Endothelial cell of umbilical vein (primary cell): Measurements from ENCODE around the gene PRX. TPM values are rescaled to one million over a fixed set of nuclear protein-coding genes. Genes with fewer than 3 reads are reported as not detected.
"Not testable (repeated sequence)": the region's sequence is repeated elsewhere in the genome, so short reads cannot be mapped to it uniquely, and the experiment has no call there.

Experiments used
- BruUV-seq: library from RNA; stranded (reverse); fragments of 400-500 nt; replicated peaks from 2 replicates; lab custom pipeline; 2021; lab: Mats Ljungman, UMichigan
- CTCF ChIA-PET: fragments of 300-600, 350-600 bp; sonication (Branson Sonifier 250); formaldehyde crosslinking; loops from one replicate; lab custom pipeline; 2021; ENCODE audit warnings: antibody characterized with exemption, inconsistent platforms; lab: Charles Lee
- POLR2A ChIA-PET: fragments of 300-600, 350-600 bp; sonication (Branson Sonifier 250); formaldehyde crosslinking; loops from one replicate; lab custom pipeline; 2021; ENCODE audit warnings: antibody characterized with exemption, inconsistent platforms; lab: Charles Lee
- DNase-seq: peaks from one replicate; pipeline ENCODE4 v3.0.0-alpha.2; 2011; ENCODE audit warnings: low read depth, low spot score
- FAIRE-seq: peaks from 2 replicates; lab custom pipeline; 2011; peaks lifted over from hg19 to GRCh38; lab: Jason Lieb, UNC
- H2AFZ ChIP-seq: 2 replicates; pipeline ENCODE4 v1.6.0; 2012; ENCODE audit warnings: low read depth, low read length, control low read depth, inconsistent platforms
- H3K27ac ChIP-seq: 2 replicates; pipeline ENCODE4 v1.5.1; 2011; ENCODE audit warnings: low read depth, mild to moderate bottlenecking, control low read depth, low read length, moderate library complexity; ENCODE audit not compliant: insufficient read depth
- H3K27me3 ChIP-seq, 2 experiments: 2 replicates each; pipeline versions ENCODE4 v1.6.0 to v1.6.1; 2011; ENCODE audit warnings: low read length in 2 of 2, mixed read lengths in 1 of 2; ENCODE audit not compliant: control insufficient read depth in 2 of 2, insufficient read depth in 2 of 2
- H3K36me3 ChIP-seq, 2 experiments: 2 replicates in 1 of 2; 3 replicates in 1 of 2; pipeline ENCODE4 v1.5.1; 2011; ENCODE audit warnings: low read length in 2 of 2, mild to moderate bottlenecking in 1 of 2, moderate library complexity in 1 of 2; ENCODE audit not compliant: control insufficient read depth in 2 of 2, insufficient read depth in 2 of 2; ENCODE audit errors: extremely low read depth in 1 of 2
- H3K4me1 ChIP-seq: 3 replicates; pipeline ENCODE4 v1.5.1; 2011; ENCODE audit warnings: mild to moderate bottlenecking, low read length; ENCODE audit not compliant: control insufficient read depth, insufficient read depth; ENCODE audit errors: extremely low read depth
- H3K4me2 ChIP-seq: 2 replicates; pipeline ENCODE4 v1.6.1; 2011; ENCODE audit warnings: low read length, control low read depth, mixed read lengths; ENCODE audit not compliant: insufficient read depth
- H3K4me3 ChIP-seq, 3 experiments: fragments of 200-600 bp in 1 of 3; sonication (generic), shearing (Covaris generic) in 1 of 3; replicated peaks in 1 of 3; 2 replicates each; pipeline ENCODE4 v1.5.1; 2011 to 2016; ENCODE audit warnings: control low read depth in 3 of 3, low read length in 3 of 3, mild to moderate bottlenecking in 2 of 3, inconsistent platforms in 1 of 3, low read depth in 1 of 3, moderate library complexity in 1 of 3; ENCODE audit not compliant: insufficient read depth in 1 of 3
- H3K79me2 ChIP-seq: 2 replicates; pipeline ENCODE4 v1.6.0; 2012; ENCODE audit warnings: low read length, inconsistent platforms; ENCODE audit not compliant: control insufficient read depth, insufficient read depth
- H3K9ac ChIP-seq: replicated peaks from 2 replicates; pipeline ENCODE3; 2011; ENCODE audit warnings: low read length, control low read depth; ENCODE audit not compliant: insufficient read depth; ENCODE audit errors: extremely low read depth
- H3K9me1 ChIP-seq: replicated peaks from 3 replicates; pipeline ENCODE4 v1.6.0; 2011; ENCODE audit warnings: mild to moderate bottlenecking, low read length; ENCODE audit not compliant: control insufficient read depth, insufficient read depth; ENCODE audit errors: extremely low read depth
- H3K9me3 ChIP-seq: replicated peaks from 2 replicates; pipeline ENCODE4 v1.5.1; 2012; ENCODE audit warnings: low read length, inconsistent platforms; ENCODE audit not compliant: control insufficient read depth, insufficient read depth
- H4K20me1 ChIP-seq: replicated peaks from 2 replicates; pipeline ENCODE3; 2011; ENCODE audit warnings: mild to moderate bottlenecking, low read length; ENCODE audit not compliant: control insufficient read depth, insufficient read depth; ENCODE audit errors: extremely low read depth
- CTCF ChIP-seq, 2 donors: IDR thresholded peaks; 1 replicate in 1 of 2; 2 replicates in 1 of 2; pipeline ENCODE4 v1.5.1; 2011; ENCODE audit warnings: low read length in 2 of 2, mild to moderate bottlenecking in 2 of 2, moderate library complexity in 2 of 2, control low read depth in 1 of 2, inconsistent platforms in 1 of 2, low read depth in 1 of 2; ENCODE audit not compliant: insufficient read depth in 1 of 2; ENCODE audit errors: extremely low read depth in 1 of 2
- EZH2 ChIP-seq: IDR thresholded peaks from 2 replicates; pipeline ENCODE4 v1.6.1; 2012; ENCODE audit warnings: borderline replicate concordance, low read depth, mild to moderate bottlenecking, moderate library complexity, low read length, inconsistent platforms; ENCODE audit not compliant: severe bottlenecking
- FOS ChIP-seq: IDR thresholded peaks from 2 replicates; pipeline ENCODE4 v1.6.1; 2011; ENCODE audit warnings: mild to moderate bottlenecking, low read length, moderate library complexity, borderline replicate concordance; ENCODE audit not compliant: insufficient read depth
- JUN ChIP-seq: IDR thresholded peaks from 2 replicates; pipeline ENCODE4 v1.6.1; 2011; ENCODE audit warnings: borderline replicate concordance, low read depth; ENCODE audit not compliant: insufficient read length, insufficient read depth
- MAX ChIP-seq: IDR thresholded peaks from 2 replicates; pipeline ENCODE4 v1.6.1; 2011; ENCODE audit not compliant: insufficient read depth, insufficient read length
- MYC ChIP-seq: IDR thresholded peaks from one replicate; pipeline ENCODE4 v1.6.1; 2011; ENCODE audit warnings: mild to moderate bottlenecking, low read depth, low read length
- dilution Hi-C: fragments of 300-500 bp; cut with MboI; formaldehyde crosslinking; loops from one replicate; pipeline ENCODE4 v1.15.0; 2019; ENCODE audit warnings: low sequenced_read_pairs; ENCODE audit not compliant: extremely low pct_ligation_motif_present
- intact Hi-C: fragments of 100-400 bp; cut with micrococcal nuclease; formaldehyde crosslinking; loops from one replicate; pipeline ENCODE4 v1.10.0; 2022
- polyA plus RNA-seq, 4 experiments: library from polyadenylated mRNA; depleted of rRNA in 3 of 4; stranded (reverse) in 3 of 4; unstranded in 1 of 4; fragments of >200 nt; gene quantifications; 2 replicates each; pipeline versions ENCODE4 v1.2.1 to v1.2.3, GENCODE V29; 2011 to 2012; ENCODE audit warnings: missing spikeins in 1 of 4
- total RNA-seq: library from RNA; stranded (reverse); gene quantifications from 2 replicates; pipeline ENCODE4 v1.2.3, GENCODE V29; 2021

PRX gene
- total and polyA plus RNA-seq, 2 donors (not counting 3 experiments of a cell fraction or from before 2014, with no cell fraction given) = 0.80 to 1.3 TPM

- H3K4me3 ChIP-seq, H3K27ac ChIP-seq, H3K79me2 ChIP-seq, H2AFZ ChIP-seq, H3K4me1 ChIP-seq, H3K4me2 ChIP-seq, H3K27me3 ChIP-seq, H3K36me3 ChIP-seq, H3K9ac ChIP-seq, H3K9me3 ChIP-seq, BruUV-seq, intact Hi-C loops, POLR2A ChIA-PET, H4K20me1 ChIP-seq, H3K9me1 ChIP-seq, FAIRE-seq, DNase-seq, dilution Hi-C loops: not testable (repeated sequence)
- CTCF ChIA-PET = interaction anchor here (1.2 to 4.0 kb wide), 5 partner anchors 9 to 149 kb away, joined by 3 to 36 read pairs (median 5); partner anchors contain the start of gene BLVRB
Measured at GRCh38 chr19:40453943-40454342, 40.8 kb upstream of the PRX start.

GRCh38 chr19:40453151-40453735 is 40.1 kb upstream of the PRX start:
- Histone ChIP-seq H4K20me1 (no peaks in the 10 kb centered on the region), H3K27me3 (no peaks in the 10 kb centered on the region), H3K9me3 (no peaks in the 10 kb centered on the region), H3K36me3 (no peaks in the 10 kb centered on the region), H3K4me3 (no peak overlapping the region), H3K9ac (no peak overlapping the region), H3K9me1 (no peaks in the 10 kb centered on the region), H3K27ac (no peak overlapping the region), H3K4me1 (no peaks in the 10 kb centered on the region), H3K4me2 (no peak overlapping the region), H3K79me2 (no peaks in the 10 kb centered on the region), H2AFZ (no peak overlapping the region)
- no peak for TF ChIP-seq FOS
- no peak for TF ChIP-seq MYC
- no peak for TF ChIP-seq MAX
- TF ChIP-seq EZH2 = no peak
- TF ChIP-seq JUN = no peak
- TF ChIP-seq CTCF (IDR thresholded peaks at IDR 0.05; ENCODE audit: extremely low read depth in 1 of 2, insufficient read depth in 1 of 2, low read depth in 1 of 2, low read length in 2 of 2) = no peak
- FAIRE-seq (no peak), DNase-seq (no peak)
- POLR2A ChIA-PET = interaction anchor here (0.9 kb wide), 1 partner anchor 11 kb away, joined by 3 read pairs; no protein-coding TSS in a partner anchor
- no TSS peak for BruUV-seq
- dilution Hi-C loops = no loop called here
- intact Hi-C loops = no loop called here
- CTCF ChIA-PET = interaction anchor here (1.2 to 4.0 kb wide), 5 partner anchors 9 to 148 kb away, joined by 3 to 36 read pairs (median 5); partner anchors contain the start of gene BLVRB
